Pulmonary artery endothelial cell (primary cell): ENCODE results near the gene TXNRD1. TPM values are rescaled to one million over a fixed set of nuclear protein-coding genes. Genes with fewer than 3 reads are reported as not detected.
"Not testable (repeated sequence)": the region's sequence is repeated elsewhere in the genome, so short reads cannot be mapped to it uniquely, and the experiment has no call there.

Experiments
- DNase-seq: peaks from one replicate; pipeline ENCODE4 v3.0.0-alpha.2; 2011; ENCODE audit warnings: low read depth, low spot score
- total RNA-seq: library from RNA; depleted of rRNA; stranded (reverse); fragments of >200 nt; gene quantifications from 2 replicates; pipeline ENCODE4 v1.2.3, GENCODE V29; 2014

TXNRD1 gene
- total RNA-seq, 1 donor from 2014 or later: 1,036 TPM

- DNase-seq: peak; percentile 37
Observed at GRCh38 chr12:104360983-104361707, 145.6 kb downstream of the TXNRD1 start.

GRCh38 chr12:104365921-104366410 is 150.4 kb downstream of the TXNRD1 start:
- DNase-seq: no peak

GRCh38 chr12:104369708-104370107 is 154.1 kb downstream of the TXNRD1 start:
- DNase-seq: no peak

GRCh38 chr12:104371043-104371870 is 155.7 kb downstream of the TXNRD1 start:
- DNase-seq: peak; percentile 56

GRCh38 chr12:104372061-104372720 is 156.6 kb downstream of the TXNRD1 start:
- DNase-seq: no peak

- DNase-seq: no peak
Observed at GRCh38 chr12:104372721-104373335, 157.2 kb downstream of the TXNRD1 start.

- no peak for DNase-seq
Observed at GRCh38 chr12:104374071-104374470, 158.5 kb downstream of the TXNRD1 start.

GRCh38 chr12:104374806-104375205 is 159.2 kb downstream of the TXNRD1 start:
- DNase-seq: no peak

GRCh38 chr12:104375775-104376174 is 160.2 kb downstream of the TXNRD1 start:
- no peak for DNase-seq

- no peak for DNase-seq
Observed at GRCh38 chr12:104376650-104377513, 161.3 kb downstream of the TXNRD1 start.

GRCh38 chr12:104377514-104377812 is 161.9 kb downstream of the TXNRD1 start:
- no peak for DNase-seq

GRCh38 chr12:104378427-104378826 is 162.8 kb downstream of the TXNRD1 start:
- DNase-seq: no peak

GRCh38 chr12:104381341-104381730 is 165.8 kb downstream of the TXNRD1 start:
- DNase-seq: no peak

GRCh38 chr12:104381731-104382480 is 166.3 kb downstream of the TXNRD1 start:
- DNase-seq: peak; percentile 33

GRCh38 chr12:104384141-104384880 is 168.7 kb downstream of the TXNRD1 start:
- DNase-seq: no peak

- DNase-seq: no peak
Observed at GRCh38 chr12:104385510-104385909, 169.9 kb downstream of the TXNRD1 start.

GRCh38 chr12:104386461-104386860 is 170.9 kb downstream of the TXNRD1 start:
- DNase-seq: no peak

- DNase-seq: no peak
Observed at GRCh38 chr12:104387190-104387589, 171.6 kb downstream of the TXNRD1 start.

GRCh38 chr12:104394086-104394485 is 178.5 kb downstream of the TXNRD1 start:
- DNase-seq: not testable (repeated sequence)
